Neural progenitor cell (in vitro differentiated cells): ENCODE data around the gene MYH15. TPM values are rescaled to one million over a fixed set of nuclear protein-coding genes. Genes with fewer than 3 reads are reported as not detected.

Source experiments
- DNase-seq: peaks from one replicate; pipeline ENCODE4 v3.0.0-alpha.2; 2016; ENCODE audit warnings: low spot score
- H2AFZ ChIP-seq: fragments of 200-600 bp; sonication (generic); replicated peaks from 2 replicates; pipeline ENCODE4 v1.6.1; 2016; ENCODE audit warnings: antibody characterized with exemption
- H3F3A ChIP-seq: fragments of 200-600 bp; sonication (generic); 2 replicates; pipeline ENCODE4 v1.6.1; 2016; ENCODE audit warnings: antibody characterized with exemption, low read depth
- H3K27ac ChIP-seq: fragments of 200-600 bp; sonication (generic); 2 replicates; pipeline ENCODE4 v1.5.1; 2016; ENCODE audit warnings: mild to moderate bottlenecking
- H3K27me3 ChIP-seq: fragments of 200-600 bp; sonication (generic); 2 replicates; pipeline ENCODE4 v1.6.1; 2016; ENCODE audit warnings: mild to moderate bottlenecking, moderate library complexity
- H3K36me3 ChIP-seq: fragments of 200-600 bp; sonication (generic); 2 replicates; pipeline ENCODE4 v1.5.1; 2016
- H3K4me1 ChIP-seq: fragments of 200-600 bp; sonication (generic); 2 replicates; pipeline ENCODE4 v1.6.1; 2016; ENCODE audit warnings: mixed run types
- H3K4me2 ChIP-seq: fragments of 200-600 bp; sonication (generic); 2 replicates; pipeline ENCODE4 v1.6.1; 2016
- H3K4me3 ChIP-seq: fragments of 200-600 bp; sonication (generic); 2 replicates; pipeline ENCODE4 v1.5.1; 2016
- H3K79me2 ChIP-seq: fragments of 200-600 bp; sonication (generic); 2 replicates; pipeline ENCODE4 v1.6.1; 2016; ENCODE audit warnings: low read depth
- H3K9ac ChIP-seq: fragments of 200-600 bp; sonication (generic); 2 replicates; pipeline ENCODE4 v1.6.1; 2016
- H3K9me3 ChIP-seq: fragments of 200-600 bp; sonication (generic); 2 replicates; pipeline ENCODE4 v1.5.1; 2016; ENCODE audit warnings: low read depth
- H4K20me1 ChIP-seq: fragments of 200-600 bp; sonication (generic); 2 replicates; pipeline ENCODE4 v1.6.1; 2016; ENCODE audit warnings: low read depth
- H3K27ac Mint-ChIP-seq: 3 replicates; pipeline ENCODE4 v1.8.0; 2021; ENCODE audit warnings: mixed read lengths
- H3K27me3 Mint-ChIP-seq: 2 replicates; pipeline ENCODE4 v1.8.0; 2022; ENCODE audit warnings: low read depth, mild to moderate bottlenecking, inconsistent platforms, moderate library complexity, mixed read lengths; ENCODE audit not compliant: insufficient read depth
- H3K36me3 Mint-ChIP-seq: 3 replicates; pipeline ENCODE4 v1.8.0; 2021; ENCODE audit warnings: mixed read lengths
- H3K4me1 Mint-ChIP-seq: 3 replicates; pipeline ENCODE4 v1.8.0; 2021; ENCODE audit warnings: mixed read lengths
- H3K4me3 Mint-ChIP-seq: 3 replicates; pipeline ENCODE4 v1.8.0; 2021; ENCODE audit warnings: mild to moderate bottlenecking, moderate library complexity, mixed read lengths
- H3K9me3 Mint-ChIP-seq: 3 replicates; pipeline ENCODE4 v1.8.0; 2020; ENCODE audit warnings: mixed read lengths
- EZH2 ChIP-seq: fragments of 200-600 bp; sonication (generic); IDR thresholded peaks from 2 replicates; pipeline ENCODE4 v1.6.1; 2017; ENCODE audit warnings: antibody characterized with exemption, mild to moderate bottlenecking, moderate library complexity
- EZH2phosphoT487 ChIP-seq: fragments of 200-600 bp; sonication (generic); IDR thresholded peaks from 2 replicates; pipeline ENCODE4 v1.6.1; 2017; ENCODE audit warnings: antibody characterized with exemption
- total RNA-seq: library from RNA; depleted of rRNA; stranded (reverse); fragments of >200 nt; gene quantifications from 2 replicates; pipeline ENCODE4 v1.2.3, GENCODE V29; 2015; ENCODE audit warnings: low replicate concordance
- TF ChIP-seq, protein P1 (sequence below): fragments of 200-600 bp; sonication (generic); IDR thresholded peaks from 2 replicates; pipeline ENCODE4 v1.5.1; 2017; ENCODE audit warnings: antibody characterized with exemption, mild to moderate bottlenecking

The MYH15 gene
- total RNA-seq, 1 donor from 2014 or later = not detected

DNA sequence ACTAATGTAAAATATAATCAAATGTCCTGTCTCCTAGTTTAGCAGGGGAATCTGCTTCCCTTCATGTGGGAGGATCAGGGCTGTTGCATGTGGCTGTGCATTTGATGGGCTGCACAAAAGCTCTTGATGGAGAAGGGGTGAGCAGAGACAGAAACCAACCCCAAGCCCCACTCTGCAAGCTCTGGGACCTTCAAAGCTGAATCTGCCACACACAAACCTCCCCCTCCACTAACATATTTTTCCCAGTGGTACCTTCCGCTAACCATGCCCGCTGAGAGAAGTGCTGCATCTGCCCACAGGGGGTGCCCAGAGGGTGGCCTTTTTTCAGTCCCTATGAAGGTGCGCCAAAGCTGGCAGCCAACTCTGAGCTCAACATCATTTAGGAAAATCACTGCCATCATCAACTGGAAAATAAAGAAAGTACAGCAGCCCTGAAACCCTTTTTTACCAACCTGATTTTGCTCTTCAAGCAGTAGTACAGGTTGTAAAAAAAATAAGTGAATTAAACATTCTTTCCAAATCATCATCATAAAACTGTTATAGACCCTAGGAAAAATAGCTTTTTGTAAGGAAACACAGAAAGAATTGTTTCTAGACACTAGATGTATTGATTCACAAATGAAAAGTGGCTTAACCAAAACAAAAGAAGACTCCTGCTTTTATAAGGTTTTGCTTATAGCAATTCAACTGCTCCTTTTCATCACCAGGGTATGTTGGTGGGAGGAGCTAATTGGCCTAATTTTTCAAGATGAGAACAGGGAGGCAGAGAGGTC lies 117.1 kb downstream of the MYH15 start:
- H4K20me1 ChIP-seq = no peaks in the 10 kb centered on the region
- TF ChIP-seq EZH2 = no peak
- TF ChIP-seq EZH2phosphoT487 = no peak
- TF ChIP-seq, protein P1, sequence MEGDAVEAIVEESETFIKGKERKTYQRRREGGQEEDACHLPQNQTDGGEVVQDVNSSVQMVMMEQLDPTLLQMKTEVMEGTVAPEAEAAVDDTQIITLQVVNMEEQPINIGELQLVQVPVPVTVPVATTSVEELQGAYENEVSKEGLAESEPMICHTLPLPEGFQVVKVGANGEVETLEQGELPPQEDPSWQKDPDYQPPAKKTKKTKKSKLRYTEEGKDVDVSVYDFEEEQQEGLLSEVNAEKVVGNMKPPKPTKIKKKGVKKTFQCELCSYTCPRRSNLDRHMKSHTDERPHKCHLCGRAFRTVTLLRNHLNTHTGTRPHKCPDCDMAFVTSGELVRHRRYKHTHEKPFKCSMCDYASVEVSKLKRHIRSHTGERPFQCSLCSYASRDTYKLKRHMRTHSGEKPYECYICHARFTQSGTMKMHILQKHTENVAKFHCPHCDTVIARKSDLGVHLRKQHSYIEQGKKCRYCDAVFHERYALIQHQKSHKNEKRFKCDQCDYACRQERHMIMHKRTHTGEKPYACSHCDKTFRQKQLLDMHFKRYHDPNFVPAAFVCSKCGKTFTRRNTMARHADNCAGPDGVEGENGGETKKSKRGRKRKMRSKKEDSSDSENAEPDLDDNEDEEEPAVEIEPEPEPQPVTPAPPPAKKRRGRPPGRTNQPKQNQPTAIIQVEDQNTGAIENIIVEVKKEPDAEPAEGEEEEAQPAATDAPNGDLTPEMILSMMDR = no peak
- H3K27me3 Mint-ChIP-seq = peaks cover 2% of the 10 kb centered on the region
- peaks cover 5% of the 10 kb centered on the region for H3K4me1 ChIP-seq
- no peaks in the 10 kb centered on the region for H3K79me2 ChIP-seq
- H3K27ac ChIP-seq = no peak overlapping the region
- H3K9me3 ChIP-seq = no peaks in the 10 kb centered on the region
- H3K9ac ChIP-seq = no peak overlapping the region
- peaks cover 26% of the 10 kb centered on the region for H3K4me1 Mint-ChIP-seq
- no peak for DNase-seq
- no peaks in the 10 kb centered on the region for H3K36me3 ChIP-seq
- peaks cover 3% of the 10 kb centered on the region for H3K36me3 Mint-ChIP-seq
- H3K4me3 ChIP-seq = no peak overlapping the region
- H3K4me2 ChIP-seq = no peak overlapping the region
- H2AFZ ChIP-seq = no peak overlapping the region
- H3K27me3 ChIP-seq = no peaks in the 10 kb centered on the region
- H3K9me3 Mint-ChIP-seq = no peaks in the 10 kb centered on the region
- H3K27ac Mint-ChIP-seq = no peak overlapping the region
- no peaks in the 10 kb centered on the region for H3F3A ChIP-seq
- H3K4me3 Mint-ChIP-seq = no peak overlapping the region

DNA sequence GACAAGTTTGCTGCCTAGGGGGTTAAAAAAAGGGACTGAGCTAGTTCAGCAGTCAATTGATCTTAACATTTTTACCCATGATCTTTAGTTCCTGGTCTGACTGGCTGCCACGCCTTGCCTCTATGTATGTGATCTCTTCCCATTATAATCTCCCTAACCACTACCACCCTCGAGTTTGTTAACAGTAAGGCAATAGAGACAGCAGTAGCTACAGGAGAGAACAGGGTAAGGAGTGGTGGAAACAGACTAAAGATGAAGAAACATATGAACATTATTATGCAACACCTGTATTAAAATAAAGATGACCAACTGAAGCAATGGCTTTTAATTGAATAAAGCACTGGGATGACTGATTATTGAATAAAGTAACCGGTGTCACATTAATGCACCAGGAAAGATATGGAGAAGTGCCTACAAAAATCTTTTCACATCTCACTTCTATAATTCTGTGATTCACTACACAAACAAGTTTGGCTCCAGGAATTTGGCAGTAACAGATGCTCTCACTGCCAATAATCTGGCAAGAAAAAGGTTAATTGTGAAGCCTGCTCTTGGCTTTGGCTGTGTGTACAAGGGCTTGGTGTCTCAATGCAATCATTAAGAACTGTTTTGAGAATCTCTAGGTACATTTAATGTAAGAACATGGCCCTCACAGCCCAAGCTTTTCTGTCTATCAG lies 118.3 kb downstream of the MYH15 start:
- no peak overlapping the region for H3K27ac Mint-ChIP-seq
- no peak overlapping the region for H3K4me3 Mint-ChIP-seq

DNA sequence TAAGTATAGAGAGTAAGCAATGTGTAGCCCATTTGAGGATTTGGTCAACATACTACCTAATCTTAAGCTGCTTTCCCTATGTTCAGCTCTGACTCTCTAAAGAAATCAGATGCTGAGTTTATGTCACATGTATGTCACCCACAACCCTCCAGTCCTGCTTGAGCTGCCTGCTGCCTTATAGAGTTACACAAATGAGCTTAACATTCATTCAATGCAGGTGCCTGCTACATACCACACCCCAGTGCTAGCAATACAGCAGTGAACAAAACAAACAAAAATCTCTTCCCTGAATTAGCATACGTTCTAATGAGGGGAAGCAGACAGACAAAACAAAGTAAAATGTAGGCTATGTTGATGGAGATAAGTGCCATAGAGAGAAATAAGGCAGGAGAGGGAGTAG lies 121.0 kb downstream of the MYH15 start:
- Mint-ChIP-seq H3K9me3 (no peaks in the 10 kb centered on the region), H3K4me3 (no peak overlapping the region)
- TF ChIP-seq EZH2 (no peak), EZH2phosphoT487 (no peak)
- TF ChIP-seq, protein P1 = no peak

More for the DNA sequence above, 118.3 kb downstream of the MYH15 start:
- H2AFZ ChIP-seq = no peak overlapping the region
- H4K20me1 ChIP-seq = no peaks in the 10 kb centered on the region
- no peak overlapping the region for H3K9ac ChIP-seq
- DNase-seq = no peak
- no peaks in the 10 kb centered on the region for H3F3A ChIP-seq
- TF ChIP-seq EZH2 = no peak
- TF ChIP-seq EZH2phosphoT487 = no peak
- TF ChIP-seq, protein P1 = no peak
- no peaks in the 10 kb centered on the region for H3K27me3 ChIP-seq
- H3K9me3 ChIP-seq = no peaks in the 10 kb centered on the region
- no peak overlapping the region for H3K4me3 ChIP-seq
- H3K9me3 Mint-ChIP-seq = no peaks in the 10 kb centered on the region
- H3K27ac ChIP-seq = no peak overlapping the region
- H3K27me3 Mint-ChIP-seq = no peaks in the 10 kb centered on the region
- H3K79me2 ChIP-seq = no peaks in the 10 kb centered on the region
- H3K4me1 Mint-ChIP-seq = peaks cover 29% of the 10 kb centered on the region
- H3K4me1 ChIP-seq = peaks cover 5% of the 10 kb centered on the region
- H3K36me3 Mint-ChIP-seq = no peaks in the 10 kb centered on the region
- no peak overlapping the region for H3K4me2 ChIP-seq
- no peaks in the 10 kb centered on the region for H3K36me3 ChIP-seq

More for the DNA sequence above, 121.0 kb downstream of the MYH15 start:
- no peaks in the 10 kb centered on the region for H3K9me3 ChIP-seq
- H3K27ac ChIP-seq = no peak overlapping the region
- H3K79me2 ChIP-seq = no peaks in the 10 kb centered on the region
- no peaks in the 10 kb centered on the region for H3K27me3 ChIP-seq
- DNase-seq = no peak
- Mint-ChIP-seq H3K36me3 (no peaks in the 10 kb centered on the region), H3K27me3 (no peaks in the 10 kb centered on the region), H3K4me1 (peaks cover 27% of the 10 kb centered on the region), H3K27ac (no peak overlapping the region)
- H3F3A ChIP-seq = no peaks in the 10 kb centered on the region
- H4K20me1 ChIP-seq = no peaks in the 10 kb centered on the region
- no peak overlapping the region for H3K4me2 ChIP-seq
- no peaks in the 10 kb centered on the region for H3K36me3 ChIP-seq
- H3K9ac ChIP-seq = no peak overlapping the region
- H3K4me1 ChIP-seq = peaks cover 5% of the 10 kb centered on the region
- no peak overlapping the region for H2AFZ ChIP-seq
- H3K4me3 ChIP-seq = no peak overlapping the region
